GM12872 (cell line): ENCODE measurements around the gene TEX14.

Experiments
- CTCF ChIP-seq: IDR thresholded peaks from 3 replicates; pipeline ENCODE4 v1.5.1; 2011; ENCODE audit warnings: low read depth, mild to moderate bottlenecking, low read length, moderate library complexity; ENCODE audit not compliant: insufficient read depth

The TEX14 gene

GRCh38 chr17:58669853-58670252 is 22.0 kb downstream of the TEX14 start:
- no peak for TF ChIP-seq CTCF

GRCh38 chr17:58668598-58668935 is 23.3 kb downstream of the TEX14 start:
- no peak for TF ChIP-seq CTCF

GRCh38 chr17:58667934-58668597 is 23.8 kb downstream of the TEX14 start:
- no peak for TF ChIP-seq CTCF

- TF ChIP-seq CTCF, result no peak
Measured at GRCh38 chr17:58666858-58667267, 25.0 kb downstream of the TEX14 start.

GRCh38 chr17:58665946-58666857 is 25.6 kb downstream of the TEX14 start:
- no peak for TF ChIP-seq CTCF

GRCh38 chr17:58664302-58664701 is 27.5 kb downstream of the TEX14 start:
- no peak for TF ChIP-seq CTCF

GRCh38 chr17:58661499-58661898 is 30.3 kb downstream of the TEX14 start:
- no peak for TF ChIP-seq CTCF
